Body of pancreas (tissue), 4 donors: ENCODE measurements around the gene TMEM232.

Experiments
- CTCF ChIP-seq, 7 experiments: fragments of 450-650 bp in 4 of 7; fragments of 200-600 bp in 3 of 7; sonication (generic) in 3 of 7; IDR thresholded peaks; one replicate each; pipeline ENCODE4 v1.5.1; 2016 to 2019; ENCODE audit warnings: antibody characterized with exemption in 7 of 7
- POLR2A ChIP-seq, 3 donors: fragments of 450-650 bp; IDR thresholded peaks; one replicate each; pipeline ENCODE4 v1.6.1; 2016; ENCODE audit warnings: antibody characterized with exemption in 3 of 3, mild to moderate bottlenecking in 2 of 3

GRCh38 chr5:110638970-110639902, 87.2 kb downstream of the TMEM232 start:
- TF ChIP-seq CTCF (IDR thresholded peaks at IDR 0.05) (no peak), POLR2A (IDR thresholded peaks at IDR 0.05) (no peak)
